BLaER1 (cell line): ENCODE measurements around the gene HOXA11.
A peak's percentile ranks its signal among the peaks of the same experiment; 100 is the strongest.

ENCODE experiments used
- H3K27ac ChIP-seq: shearing (Covaris generic); formaldehyde crosslinking; 2 replicates; pipeline ENCODE4 v1.8.1; 2022
- H3K27me3 ChIP-seq: shearing (Covaris generic); formaldehyde crosslinking; 2 replicates; pipeline ENCODE4 v1.8.1; 2022
- H3K36me3 ChIP-seq: shearing (Covaris generic); formaldehyde crosslinking; 2 replicates; pipeline ENCODE4 v1.8.1; 2022
- H3K4me1 ChIP-seq: shearing (Covaris generic); formaldehyde crosslinking; 2 replicates; pipeline ENCODE4 v1.8.1; 2022
- H3K4me2 ChIP-seq: shearing (Covaris generic); formaldehyde crosslinking; 2 replicates; pipeline ENCODE4 v1.8.1; 2022
- H3K4me3 ChIP-seq: shearing (Covaris generic); formaldehyde crosslinking; 2 replicates; pipeline ENCODE4 v1.8.1; 2022
- H3K9ac ChIP-seq: shearing (Covaris generic); formaldehyde crosslinking; 2 replicates; pipeline ENCODE4 v1.8.1; 2022
- H3K9me3 ChIP-seq: shearing (Covaris generic); formaldehyde crosslinking; 2 replicates; pipeline ENCODE4 v1.8.1; 2022
- H4K20me1 ChIP-seq: shearing (Covaris generic); formaldehyde crosslinking; 2 replicates; pipeline ENCODE4 v1.8.1; 2022
- Cebpa-rat ChIP-seq: shearing (Covaris generic); IDR thresholded peaks from 2 replicates; pipeline ENCODE4 v1.8.1; 2022

The HOXA11 gene

GRCh38 chr7:27200761-27201579 is 15.9 kb upstream of the HOXA11 start:
- peaks cover 100% of the 10 kb centered on the region for H3K27me3 ChIP-seq
- peak overlapping the region; percentile 67; the same call in 1 of the 2 replicates for H3K4me3 ChIP-seq
- no peak overlapping the region for H3K9ac ChIP-seq
- no peaks in the 10 kb centered on the region for H3K36me3 ChIP-seq
- no peak overlapping the region for H3K27ac ChIP-seq
- H3K4me1 ChIP-seq: peaks cover 28% of the 10 kb centered on the region
- H3K4me2 ChIP-seq: peak overlapping the region; percentile 93
- peaks cover 6% of the 10 kb centered on the region; the same call in 1 of the 2 replicates for H3K9me3 ChIP-seq
- peaks cover 97% of the 10 kb centered on the region for H4K20me1 ChIP-seq
- TF ChIP-seq Cebpa-rat: no peak

- Histone ChIP-seq H3K9me3 (peaks cover under 1% of the 10 kb centered on the region; the same call in 1 of the 2 replicates), H3K4me2 (peak within 1 kb of the TSS; percentile 93), H3K4me1 (peaks cover 28% of the 10 kb centered on the region), H3K4me3 (peak within 1 kb of the TSS; percentile 67), H3K36me3 (no peaks in the 10 kb centered on the region), H4K20me1 (peaks cover 97% of the 10 kb centered on the region), H3K27me3 (peaks cover 100% of the 10 kb centered on the region), H3K9ac (no peak within 1 kb of the TSS), H3K27ac (no peak within 1 kb of the TSS)
- no peak for TF ChIP-seq Cebpa-rat
Observed at GRCh38 chr7:27199849-27200760, 15.1 kb upstream of the HOXA11 start, which contains the start of gene HOXA13. Gene HOXA13 (minus strand): TSS chr7:27200091. CDS start chr7:27200077, 14 bp downstream.

- no peaks in the 10 kb centered on the region for H3K9me3 ChIP-seq
- no peak overlapping the region for H3K27ac ChIP-seq
- peak overlapping the region; percentile 67 for H3K4me3 ChIP-seq
- TF ChIP-seq Cebpa-rat: no peak
- peaks cover 100% of the 10 kb centered on the region for H3K27me3 ChIP-seq
- peak overlapping the region; percentile 93 for H3K4me2 ChIP-seq
- H4K20me1 ChIP-seq: peaks cover 97% of the 10 kb centered on the region
- no peaks in the 10 kb centered on the region for H3K36me3 ChIP-seq
- H3K9ac ChIP-seq: no peak overlapping the region
- H3K4me1 ChIP-seq: peaks cover 28% of the 10 kb centered on the region
Observed at GRCh38 chr7:27198871-27199801, 14.1 kb upstream of the HOXA11 start.

- no peak overlapping the region for H3K4me3 ChIP-seq
- H3K9ac ChIP-seq: no peak overlapping the region
- peaks cover 97% of the 10 kb centered on the region for H4K20me1 ChIP-seq
- no peak overlapping the region for H3K4me2 ChIP-seq
- H3K27ac ChIP-seq: no peak overlapping the region
- peaks cover 100% of the 10 kb centered on the region for H3K27me3 ChIP-seq
- peaks cover 28% of the 10 kb centered on the region for H3K4me1 ChIP-seq
- no peaks in the 10 kb centered on the region for H3K36me3 ChIP-seq
- no peaks in the 10 kb centered on the region for H3K9me3 ChIP-seq
- TF ChIP-seq Cebpa-rat: no peak
Observed at GRCh38 chr7:27198138-27198841, 13.3 kb upstream of the HOXA11 start.

GRCh38 chr7:27197137-27198042 is 12.4 kb upstream of the HOXA11 start:
- peaks cover 28% of the 10 kb centered on the region for H3K4me1 ChIP-seq
- H3K4me3 ChIP-seq: no peak overlapping the region
- H3K27me3 ChIP-seq: peaks cover 100% of the 10 kb centered on the region
- no peak overlapping the region for H3K9ac ChIP-seq
- no peak overlapping the region for H3K4me2 ChIP-seq
- H3K27ac ChIP-seq: no peak overlapping the region
- no peaks in the 10 kb centered on the region for H3K9me3 ChIP-seq
- peaks cover 97% of the 10 kb centered on the region for H4K20me1 ChIP-seq
- H3K36me3 ChIP-seq: no peaks in the 10 kb centered on the region
- TF ChIP-seq Cebpa-rat: no peak

GRCh38 chr7:27196287-27196767 is 11.3 kb upstream of the HOXA11 start:
- TF ChIP-seq Cebpa-rat: no peak
- Histone ChIP-seq H3K9me3 (no peaks in the 10 kb centered on the region; the same call in 1 of the 2 replicates), H3K4me3 (no peak overlapping the region), H3K36me3 (no peaks in the 10 kb centered on the region), H3K9ac (no peak overlapping the region), H3K4me1 (peaks cover 25% of the 10 kb centered on the region), H3K27me3 (peaks cover 100% of the 10 kb centered on the region), H4K20me1 (peaks cover 97% of the 10 kb centered on the region), H3K4me2 (no peak overlapping the region), H3K27ac (no peak overlapping the region)

GRCh38 chr7:27194686-27195379 is 9.8 kb upstream of the HOXA11 start:
- Histone ChIP-seq H3K4me3 (no peak overlapping the region), H3K27me3 (peaks cover 100% of the 10 kb centered on the region)

More at GRCh38 chr7:27194686-27195379, 9.8 kb upstream of the HOXA11 start:
- Histone ChIP-seq H3K36me3 (no peaks in the 10 kb centered on the region), H3K27ac (no peak overlapping the region), H3K9me3 (no peaks in the 10 kb centered on the region; the same call in 1 of the 2 replicates), H3K9ac (no peak overlapping the region), H4K20me1 (peaks cover 97% of the 10 kb centered on the region), H3K4me1 (peaks cover 10% of the 10 kb centered on the region), H3K4me2 (no peak overlapping the region)
- TF ChIP-seq Cebpa-rat: no peak
